Liver (tissue), 9 donors: ENCODE data around the gene GLIPR1L1. TPM values are rescaled to one million over a fixed set of nuclear protein-coding genes. Genes with fewer than 3 reads are reported as not detected.
"Not testable (repeated sequence)": the region's sequence is repeated elsewhere in the genome, so short reads cannot be mapped to it uniquely, and the experiment has no call there.

Experiments
- DNase-seq: peaks from one replicate; pipeline ENCODE4 v3.0.0-alpha.2; 2017; ENCODE audit warnings: low spot score
- H3K27ac ChIP-seq, 2 donors: one replicate each; pipeline ENCODE4 v1.7.0; 2013; ENCODE audit warnings: inconsistent platforms in 2 of 2, low read length in 2 of 2, control low read depth in 1 of 2, low read depth in 1 of 2, mild to moderate bottlenecking in 1 of 2
- H3K27me3 ChIP-seq, 4 donors: one replicate each; pipeline versions ENCODE4 v1.6.1 to v1.7.0; 2013; ENCODE audit warnings: low read length in 3 of 4, inconsistent platforms in 1 of 4, mild to moderate bottlenecking in 1 of 4, moderate library complexity in 1 of 4; ENCODE audit not compliant: control insufficient read depth in 4 of 4, insufficient read depth in 4 of 4
- H3K36me3 ChIP-seq, 4 donors: one replicate each; pipeline versions ENCODE4 v1.6.1 to v1.7.0; 2013; ENCODE audit warnings: low read length in 3 of 4, mild to moderate bottlenecking in 3 of 4, low read depth in 1 of 4, moderate library complexity in 1 of 4; ENCODE audit not compliant: control insufficient read depth in 4 of 4, insufficient read depth in 3 of 4
- H3K4me1 ChIP-seq, 4 donors: one replicate each; pipeline versions ENCODE4 v1.6.1 to v1.7.0; 2013; ENCODE audit warnings: low read length in 3 of 4, mild to moderate bottlenecking in 3 of 4, moderate library complexity in 1 of 4; ENCODE audit not compliant: control insufficient read depth in 4 of 4, insufficient read depth in 4 of 4
- H3K4me3 ChIP-seq, 3 donors: one replicate each; pipeline versions ENCODE4 v1.6.1 to v1.7.0; 2013; ENCODE audit warnings: low read length in 3 of 3, control low read depth in 1 of 3, low read depth in 1 of 3, mild to moderate bottlenecking in 1 of 3
- H3K9ac ChIP-seq, 2 donors: one replicate each; pipeline ENCODE4 v1.7.0; 2013; ENCODE audit warnings: low read length in 2 of 2, mild to moderate bottlenecking in 2 of 2, moderate library complexity in 2 of 2, control low read depth in 1 of 2, low read depth in 1 of 2
- H3K9me3 ChIP-seq, 4 donors: one replicate each; pipeline versions ENCODE4 v1.6.1 to v1.7.0; 2013; ENCODE audit warnings: low read length in 3 of 4; ENCODE audit not compliant: control insufficient read depth in 4 of 4
- CTCF ChIP-seq: fragments of 150-350 bp; IDR thresholded peaks from 2 replicates; pipeline ENCODE4 v1.5.1; 2017; ENCODE audit warnings: improper control_type of control experiment, low read depth, low read length; ENCODE audit not compliant: missing input control
- FOXA1 ChIP-seq: IDR thresholded peaks from 2 replicates; pipeline ENCODE4 v1.6.1; 2016; ENCODE audit warnings: antibody characterized with exemption
- FOXA2 ChIP-seq: IDR thresholded peaks from 2 replicates; pipeline ENCODE4 v1.6.1; 2016; ENCODE audit warnings: antibody characterized with exemption
- GABPA ChIP-seq, 2 donors: IDR thresholded peaks in 1 of 2; conservative IDR thresholded peaks in 1 of 2; 2 replicates each; pipeline ENCODE4 v1.6.1; 2016; ENCODE audit warnings: antibody characterized with exemption in 2 of 2, mild to moderate bottlenecking in 1 of 2, moderate library complexity in 1 of 2
- HNF4A ChIP-seq, 2 donors: conservative IDR thresholded peaks; 2 replicates each; pipeline ENCODE4 v1.6.1; 2016; ENCODE audit warnings: antibody characterized with exemption in 2 of 2, mild to moderate bottlenecking in 2 of 2
- HNF4G ChIP-seq: IDR thresholded peaks from 2 replicates; pipeline ENCODE4 v1.6.1; 2016; ENCODE audit warnings: antibody characterized with exemption
- JUND ChIP-seq, 2 donors: IDR thresholded peaks; 2 replicates each; pipeline ENCODE4 v1.6.1; 2016; ENCODE audit warnings: antibody characterized with exemption in 2 of 2
- MAX ChIP-seq: IDR thresholded peaks from 2 replicates; pipeline ENCODE4 v1.6.1; 2016; ENCODE audit warnings: antibody characterized with exemption
- NR2F2 ChIP-seq: IDR thresholded peaks from 2 replicates; pipeline ENCODE4 v1.6.1; 2016; ENCODE audit warnings: antibody characterized with exemption
- RAD21 ChIP-seq, 2 donors: IDR thresholded peaks; 2 replicates each; pipeline ENCODE4 v1.6.1; 2016; ENCODE audit warnings: antibody characterized with exemption in 2 of 2, mild to moderate bottlenecking in 2 of 2
- RXRA ChIP-seq, 2 donors: IDR thresholded peaks; 2 replicates each; pipeline ENCODE4 v1.6.1; 2017 to 2018; ENCODE audit warnings: antibody characterized with exemption in 2 of 2, mild to moderate bottlenecking in 1 of 2
- SP1 ChIP-seq: IDR thresholded peaks from 2 replicates; pipeline ENCODE4 v1.6.1; 2018; ENCODE audit warnings: antibody characterized with exemption, mild to moderate bottlenecking
- TAF1 ChIP-seq: conservative IDR thresholded peaks from 2 replicates; pipeline ENCODE4 v1.6.1; 2016; ENCODE audit warnings: antibody characterized with exemption, mild to moderate bottlenecking
- YY1 ChIP-seq: IDR thresholded peaks from 2 replicates; pipeline ENCODE4 v1.6.1; 2016; ENCODE audit warnings: antibody characterized with exemption, mild to moderate bottlenecking
- ZBTB33 ChIP-seq: IDR thresholded peaks from 2 replicates; pipeline ENCODE4 v1.6.1; 2016; ENCODE audit warnings: antibody characterized with exemption
- WGBS: extraction: QIAGEN DNeasy Blood & Tissue Kit; methylation state at CpG from one replicate; pipeline ENCODE4 v1.1.7; 2013; 5-methylcytosine and 5-hydroxymethylcytosine counted together
- polyA plus RNA-seq, 2 donors: library from polyadenylated mRNA; stranded (reverse) in 1 of 2; unstranded in 1 of 2; fragments of 200-250 nt in 1 of 2; fragments of >200 nt in 1 of 2; fragmentation: Nextera tagmentation in 1 of 2; extraction: Ambion mirVana in 1 of 2; gene quantifications; one replicate each; pipeline versions ENCODE4 v1.2.1 to v1.2.3, GENCODE V29; 2013 to 2015
- total RNA-seq, 2 donors: library from RNA; depleted of rRNA; stranded (reverse); fragments of >200 nt; gene quantifications; one replicate each; pipeline ENCODE4 v1.2.3, GENCODE V29; 2014
- TF ChIP-seq, protein P1 (sequence below): IDR thresholded peaks from 2 replicates; pipeline ENCODE4 v1.6.1; 2016; ENCODE audit warnings: antibody characterized with exemption, mild to moderate bottlenecking
- donor health status: healthy.
- donor health status: healthy.
- donor health status: healthy.
- donor health status: healthy.
- donor health status: healthy.

Gene GLIPR1L1
- total and polyA plus RNA-seq, 4 donors = not detected

DNA sequence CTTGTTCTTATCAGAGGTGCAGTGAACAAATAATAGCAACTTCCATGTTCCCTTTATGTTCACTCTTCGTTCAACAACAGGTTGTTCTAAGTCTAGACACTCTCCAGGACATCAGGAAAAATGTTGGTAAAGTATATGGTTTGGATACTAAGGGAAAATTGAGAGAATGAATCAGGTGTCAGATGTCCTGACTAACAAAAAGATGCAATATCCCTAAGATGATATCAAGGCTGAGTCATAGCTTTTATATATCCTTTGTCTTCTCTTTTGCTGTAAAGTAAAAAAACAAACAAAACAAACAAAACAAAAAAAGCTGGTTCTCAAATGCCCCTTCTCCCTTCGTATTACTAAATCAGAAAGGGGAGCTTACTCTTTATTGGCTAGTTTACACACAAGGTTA, 11.1 kb downstream of the GLIPR1L1 start:
- Histone ChIP-seq H3K9me3 (no peaks in the 10 kb centered on the region), H3K27ac (no peak overlapping the region), H3K36me3 (no peaks in the 10 kb centered on the region), H3K4me1 (no peaks in the 10 kb centered on the region), H3K27me3 (no peaks in the 10 kb centered on the region), H3K4me3 (no peak overlapping the region), H3K9ac (no peak overlapping the region)
- no peak for TF ChIP-seq RXRA (IDR thresholded peaks at IDR 0.05)
- TF ChIP-seq SP1 = no peak
- TF ChIP-seq HNF4G = no peak
- TF ChIP-seq FOXA1 = no peak
- no peak for TF ChIP-seq HNF4A (conservative IDR thresholded peaks at IDR 0.05)
- no peak for TF ChIP-seq NR2F2
- no peak for TF ChIP-seq YY1
- no peak for TF ChIP-seq ZBTB33
- TF ChIP-seq CTCF = no peak
- DNase-seq = no peak
- 86% methylated on average over 2 of the region's 2 CpGs for WGBS

- H3K4me1 ChIP-seq, H3K36me3 ChIP-seq: not testable (repeated sequence)
- 91% methylated on average over 6 of the region's 6 CpGs for WGBS
Measured at GRCh38 chr12:75346215-75346614, 11.7 kb downstream of the GLIPR1L1 start.

DNA sequence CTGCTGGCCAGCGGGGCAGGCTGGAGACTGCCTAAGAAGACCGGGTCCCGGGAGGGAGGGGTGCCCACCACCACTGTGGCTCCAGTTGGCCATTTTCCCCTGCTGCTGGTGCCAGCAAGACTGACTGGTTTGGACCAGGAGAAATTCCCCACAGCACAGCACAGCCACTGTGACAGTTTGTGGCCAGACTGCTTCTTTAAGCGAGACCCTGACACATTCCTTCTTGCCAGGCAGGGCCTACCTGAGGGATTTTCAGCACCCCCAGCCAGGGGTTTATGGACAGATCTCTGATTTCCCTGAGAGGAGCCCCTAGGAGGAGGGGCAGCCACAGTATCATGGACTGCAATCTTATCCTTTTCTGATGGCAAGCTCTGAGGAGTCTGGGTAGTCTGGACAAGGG, 15.5 kb downstream of the GLIPR1L1 start:
- TF ChIP-seq CTCF (no peak), TAF1 (no peak), JUND (IDR thresholded peaks at IDR 0.05) (no peak), RAD21 (IDR thresholded peaks at IDR 0.05) (no peak), FOXA2 (no peak), GABPA (IDR thresholded peaks at IDR 0.05 in 1 of 2, conservative IDR thresholded peaks at IDR 0.05 in 1 of 2) (no peak), MAX (no peak)
- TF ChIP-seq, protein P1, sequence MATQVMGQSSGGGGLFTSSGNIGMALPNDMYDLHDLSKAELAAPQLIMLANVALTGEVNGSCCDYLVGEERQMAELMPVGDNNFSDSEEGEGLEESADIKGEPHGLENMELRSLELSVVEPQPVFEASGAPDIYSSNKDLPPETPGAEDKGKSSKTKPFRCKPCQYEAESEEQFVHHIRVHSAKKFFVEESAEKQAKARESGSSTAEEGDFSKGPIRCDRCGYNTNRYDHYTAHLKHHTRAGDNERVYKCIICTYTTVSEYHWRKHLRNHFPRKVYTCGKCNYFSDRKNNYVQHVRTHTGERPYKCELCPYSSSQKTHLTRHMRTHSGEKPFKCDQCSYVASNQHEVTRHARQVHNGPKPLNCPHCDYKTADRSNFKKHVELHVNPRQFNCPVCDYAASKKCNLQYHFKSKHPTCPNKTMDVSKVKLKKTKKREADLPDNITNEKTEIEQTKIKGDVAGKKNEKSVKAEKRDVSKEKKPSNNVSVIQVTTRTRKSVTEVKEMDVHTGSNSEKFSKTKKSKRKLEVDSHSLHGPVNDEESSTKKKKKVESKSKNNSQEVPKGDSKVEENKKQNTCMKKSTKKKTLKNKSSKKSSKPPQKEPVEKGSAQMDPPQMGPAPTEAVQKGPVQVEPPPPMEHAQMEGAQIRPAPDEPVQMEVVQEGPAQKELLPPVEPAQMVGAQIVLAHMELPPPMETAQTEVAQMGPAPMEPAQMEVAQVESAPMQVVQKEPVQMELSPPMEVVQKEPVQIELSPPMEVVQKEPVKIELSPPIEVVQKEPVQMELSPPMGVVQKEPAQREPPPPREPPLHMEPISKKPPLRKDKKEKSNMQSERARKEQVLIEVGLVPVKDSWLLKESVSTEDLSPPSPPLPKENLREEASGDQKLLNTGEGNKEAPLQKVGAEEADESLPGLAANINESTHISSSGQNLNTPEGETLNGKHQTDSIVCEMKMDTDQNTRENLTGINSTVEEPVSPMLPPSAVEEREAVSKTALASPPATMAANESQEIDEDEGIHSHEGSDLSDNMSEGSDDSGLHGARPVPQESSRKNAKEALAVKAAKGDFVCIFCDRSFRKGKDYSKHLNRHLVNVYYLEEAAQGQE = no peak
- H3K36me3 ChIP-seq = no peaks in the 10 kb centered on the region
- 90% methylated on average over 4 of the region's 4 CpGs for WGBS
- no peaks in the 10 kb centered on the region for H3K4me1 ChIP-seq
- H3K27ac ChIP-seq = no peak overlapping the region
- H3K4me3 ChIP-seq = no peak overlapping the region
- no peaks in the 10 kb centered on the region for H3K9me3 ChIP-seq
- H3K27me3 ChIP-seq = no peaks in the 10 kb centered on the region
- DNase-seq = no peak
- H3K9ac ChIP-seq = no peak overlapping the region

More at GRCh38 chr12:75346215-75346614, 11.7 kb downstream of the GLIPR1L1 start:
- H3K9me3 ChIP-seq, H3K9ac ChIP-seq, H3K27me3 ChIP-seq, DNase-seq, H3K27ac ChIP-seq, H3K4me3 ChIP-seq: not testable (repeated sequence)
